ENCODE data around the gene BOLA3.
"Not testable (repeated sequence)": the region's sequence is repeated elsewhere in the genome, so short reads cannot be mapped to it uniquely, and the experiment has no call there.

The BOLA3 gene

DNA sequence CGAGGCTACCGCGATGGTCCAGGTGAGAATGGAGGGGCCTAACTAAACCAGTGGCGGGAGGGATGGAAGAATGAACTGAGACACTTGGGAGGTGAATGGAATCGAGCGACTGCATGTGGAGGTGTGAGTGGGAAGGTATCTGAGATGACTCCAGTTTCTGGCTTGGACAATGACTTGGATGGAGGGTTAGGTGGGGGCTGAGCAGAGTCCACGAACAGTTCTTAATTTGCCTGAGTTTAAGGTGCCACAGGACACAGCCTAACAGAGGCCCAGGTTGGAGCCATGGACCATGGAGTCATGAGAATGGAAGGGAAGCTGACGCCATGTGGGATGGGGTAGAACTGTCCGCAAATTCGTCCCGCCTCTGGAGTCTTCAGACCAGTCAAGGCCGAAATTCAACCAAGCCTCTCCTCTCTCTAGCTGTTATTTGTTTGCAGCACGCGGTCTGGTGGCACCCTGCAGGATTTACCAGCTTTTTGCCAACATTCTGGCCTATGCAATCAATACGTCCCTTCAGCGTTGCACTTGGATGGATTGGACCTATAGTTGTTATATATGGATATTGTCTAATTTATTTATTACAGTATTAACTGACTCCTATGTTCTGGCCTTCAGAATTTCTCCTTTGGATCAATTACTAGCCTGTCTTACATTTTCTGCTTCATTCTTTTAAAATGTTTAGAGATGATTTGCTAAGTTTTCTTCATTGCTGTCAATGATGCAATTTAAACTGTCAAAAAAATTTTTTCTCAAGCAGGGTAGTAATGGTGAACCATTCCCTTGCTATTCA lies 940 bp upstream of the BOLA3 start:
- DNase-seq: no peak

DNA sequence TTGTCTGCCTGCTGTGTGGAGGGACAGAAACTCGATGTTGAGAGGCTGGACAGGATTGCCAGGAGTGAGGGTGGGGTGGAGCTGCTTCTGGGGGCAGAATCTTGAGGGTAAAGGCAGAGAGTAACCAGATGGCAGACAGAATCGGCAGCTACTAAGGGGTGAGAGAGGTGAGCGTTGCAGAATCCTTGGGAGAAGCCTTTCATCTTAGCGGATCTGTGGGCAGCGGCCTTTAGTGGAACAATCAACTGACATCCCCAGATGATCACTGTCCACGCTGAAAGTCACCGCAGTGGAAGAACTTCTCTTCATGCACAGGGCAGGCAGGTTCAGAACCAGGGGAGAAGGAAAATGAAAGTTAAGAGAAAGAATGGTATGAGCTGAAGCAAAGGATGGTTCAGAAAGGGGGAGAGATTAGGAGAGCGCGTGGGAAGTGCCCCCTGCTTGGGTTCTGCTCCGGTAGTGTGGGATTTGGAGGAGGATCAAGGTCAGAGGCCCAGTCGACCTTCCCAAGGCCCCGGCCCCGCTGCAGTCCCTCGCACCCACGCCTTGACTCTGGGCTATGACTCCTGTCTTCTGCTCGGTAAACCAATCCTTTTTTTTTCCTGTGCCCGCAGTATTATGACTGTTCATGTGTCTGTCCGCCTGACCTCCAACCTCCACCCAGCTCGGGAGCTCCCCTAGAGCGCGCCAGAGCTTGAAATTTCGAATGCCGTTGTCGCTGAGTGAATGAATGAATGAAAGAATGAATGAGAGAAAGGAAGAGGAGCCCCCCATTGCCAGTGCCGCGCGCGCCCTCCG lies 584 bp downstream of the BOLA3 start:
- DNase-seq: peak; percentile 16

DNA sequence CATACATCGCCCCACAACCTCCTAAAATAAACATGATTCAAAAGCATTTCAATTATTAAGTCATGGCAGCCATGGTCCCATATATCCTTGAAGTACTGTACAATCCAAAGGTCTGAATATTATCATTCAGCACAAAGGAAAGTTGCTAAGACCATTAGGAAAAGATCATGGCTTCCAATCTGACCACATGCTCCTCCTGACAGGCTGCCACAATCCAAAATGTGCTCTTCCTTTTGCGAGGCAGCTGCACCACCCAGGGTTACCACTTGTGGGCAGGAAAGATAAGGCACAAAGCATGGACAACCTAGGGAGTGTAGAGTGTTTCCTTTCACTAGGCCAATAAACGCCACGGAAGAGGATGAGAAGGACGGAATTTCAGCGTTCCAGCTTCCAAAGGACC lies 5.4 kb downstream of the BOLA3 start:
- DNase-seq: peak; percentile 15

DNA sequence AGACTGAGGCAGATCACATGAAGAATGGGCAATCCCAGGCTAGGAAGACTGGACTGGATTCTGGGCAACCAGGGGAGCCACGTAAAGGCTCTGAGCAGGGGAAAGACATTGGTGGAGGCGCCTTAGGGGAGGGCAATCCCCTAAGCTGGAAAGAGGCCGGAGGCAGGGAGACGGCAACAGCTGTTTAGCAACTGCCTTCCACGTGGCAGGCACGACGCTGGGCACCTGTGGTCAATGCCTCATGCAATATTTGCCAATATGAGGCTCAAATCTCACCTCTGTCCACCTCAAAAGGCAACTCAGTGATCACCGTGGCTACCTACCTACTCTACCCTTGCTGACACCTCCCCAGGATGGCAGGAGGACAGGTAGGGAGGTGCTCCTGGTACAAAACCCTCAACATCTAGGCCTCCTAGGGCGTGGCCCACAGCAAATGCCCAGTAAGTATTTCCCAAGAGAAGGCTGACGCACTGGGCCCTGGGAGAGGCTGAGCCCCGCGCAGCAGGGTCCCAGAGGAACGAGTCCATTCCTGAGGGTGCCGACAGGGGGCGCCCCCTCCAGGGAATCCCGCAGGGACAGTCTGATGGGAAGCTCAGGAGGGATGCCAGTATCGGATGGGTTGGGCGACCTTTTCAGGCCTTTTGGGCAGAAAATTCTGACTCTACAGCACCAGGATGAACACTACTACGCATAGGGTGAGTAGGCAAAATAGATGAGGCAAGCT lies 8.9 kb downstream of the BOLA3 start:
- no peak for DNase-seq

DNA sequence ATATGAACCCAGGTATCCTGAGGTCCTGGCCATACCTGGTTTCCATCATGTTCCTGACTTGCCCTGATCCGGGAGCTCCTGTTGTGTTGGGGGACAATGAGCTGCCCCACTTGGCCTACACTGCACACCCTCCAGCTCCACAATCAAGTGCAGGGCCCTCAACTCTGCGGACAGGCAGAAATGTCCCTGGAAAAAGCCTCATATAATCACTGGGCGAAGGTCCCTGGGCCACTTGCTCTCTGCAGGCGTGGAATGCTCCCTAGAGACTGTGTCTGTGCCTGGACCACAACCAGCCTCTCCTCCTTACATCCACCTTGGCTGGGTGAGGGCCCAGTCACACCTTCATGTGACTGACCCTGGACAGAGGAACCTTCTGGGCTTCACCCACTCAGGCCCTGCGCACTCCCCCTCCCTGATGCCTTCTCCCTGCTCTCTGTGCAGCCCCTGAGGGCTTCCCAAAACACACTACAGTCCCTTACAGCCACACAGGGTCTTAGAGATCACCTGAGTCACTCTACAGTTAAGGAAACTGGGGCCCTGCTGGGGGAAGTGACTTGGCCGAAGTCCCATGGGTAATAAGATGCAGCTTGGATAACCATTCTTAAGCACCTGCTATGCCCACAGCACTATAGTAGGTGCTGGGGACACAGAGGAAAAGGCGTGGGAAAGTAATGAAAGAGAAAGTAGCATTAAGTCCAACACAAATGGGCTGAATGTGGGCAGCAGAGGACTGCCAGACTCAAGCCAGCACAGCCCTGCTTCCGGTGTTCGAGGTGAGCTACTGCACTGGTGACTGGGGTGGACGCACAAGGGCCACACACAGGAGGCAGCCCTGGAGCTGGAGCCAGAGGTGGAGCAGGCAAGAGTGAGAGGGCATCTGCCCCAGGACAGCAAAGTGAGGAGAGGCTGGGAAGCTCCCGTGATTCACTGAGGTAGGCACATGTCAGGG lies 9.8 kb downstream of the BOLA3 start:
- no peak for DNase-seq

DNA sequence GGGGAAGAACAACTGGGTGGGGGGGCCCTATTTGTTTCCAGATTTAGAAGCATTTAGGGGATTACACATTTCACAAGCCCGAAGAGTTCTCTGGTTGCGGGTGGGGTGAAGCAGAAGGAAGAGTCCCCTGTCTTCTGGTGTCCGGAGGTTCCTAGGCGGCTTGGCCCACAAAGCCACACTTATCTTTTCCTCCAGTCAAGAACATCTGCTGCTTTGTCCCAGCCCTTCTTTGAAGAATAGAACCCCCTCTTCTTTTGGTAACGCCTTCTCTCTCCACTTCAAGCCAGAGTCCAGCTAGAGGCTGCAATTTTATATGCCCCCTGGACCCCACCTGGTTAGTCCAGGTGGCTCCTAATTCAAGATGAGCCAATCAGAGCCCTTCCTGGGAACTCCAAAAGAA lies 15.8 kb downstream of the BOLA3 start:
- no peak for DNase-seq

DNA sequence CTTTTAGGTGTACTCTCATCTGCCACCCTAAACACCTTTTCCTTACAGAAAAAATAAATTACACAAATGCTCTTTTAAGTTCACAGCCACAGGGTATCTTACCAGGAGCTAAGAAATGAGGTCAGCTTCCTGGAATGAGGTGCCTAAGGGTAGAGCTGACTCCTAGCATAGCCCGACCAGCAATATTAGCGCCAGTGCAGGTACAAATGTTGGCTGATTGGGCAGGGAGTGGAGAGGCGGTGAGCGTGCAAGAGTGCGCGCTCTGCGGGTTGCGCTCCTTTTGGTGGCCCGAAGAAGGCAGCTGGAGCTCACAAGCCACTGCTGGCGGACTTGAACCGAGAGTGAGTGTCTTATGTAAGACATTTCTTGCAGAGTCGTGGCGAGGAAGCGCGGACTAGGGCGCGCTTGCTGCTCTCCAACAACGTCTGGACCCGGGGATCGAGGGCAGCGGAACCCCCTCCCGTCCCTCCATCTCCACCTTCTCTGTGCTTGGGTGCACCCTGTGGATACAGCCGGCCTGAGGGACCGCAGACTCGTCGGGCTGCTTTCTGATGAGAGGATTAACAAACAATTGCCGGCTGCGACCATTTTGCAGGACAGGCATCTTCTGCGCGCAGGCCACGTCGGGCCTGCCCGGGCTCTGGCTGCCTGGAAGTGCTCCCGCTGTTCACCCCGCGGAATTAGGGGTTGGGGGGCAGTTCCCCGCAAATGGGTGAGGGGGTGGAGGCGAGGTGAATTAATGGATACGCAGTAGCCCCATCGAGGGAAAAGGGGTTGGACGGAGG lies 17.3 kb downstream of the BOLA3 start:
- DNase-seq: no peak

DNA sequence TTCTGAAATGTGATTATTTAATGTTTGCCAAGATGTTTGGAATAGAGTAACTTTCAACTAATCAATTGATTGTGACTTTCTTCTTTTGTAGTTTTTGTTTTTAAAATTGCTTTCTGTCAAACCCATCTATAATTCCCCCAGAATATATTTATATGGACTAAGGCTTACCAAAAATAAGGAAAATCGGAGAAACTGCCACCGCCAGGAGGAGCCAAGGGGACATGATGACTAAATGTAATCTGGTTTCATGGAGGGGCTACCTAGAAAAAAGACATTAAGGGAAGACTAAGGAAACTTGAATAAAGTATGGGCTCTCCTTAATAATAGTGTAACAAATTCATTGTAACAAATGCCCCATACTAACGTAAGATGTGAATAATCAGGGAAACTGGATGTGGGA lies 19.5 kb downstream of the BOLA3 start:
- no peak for DNase-seq

DNA sequence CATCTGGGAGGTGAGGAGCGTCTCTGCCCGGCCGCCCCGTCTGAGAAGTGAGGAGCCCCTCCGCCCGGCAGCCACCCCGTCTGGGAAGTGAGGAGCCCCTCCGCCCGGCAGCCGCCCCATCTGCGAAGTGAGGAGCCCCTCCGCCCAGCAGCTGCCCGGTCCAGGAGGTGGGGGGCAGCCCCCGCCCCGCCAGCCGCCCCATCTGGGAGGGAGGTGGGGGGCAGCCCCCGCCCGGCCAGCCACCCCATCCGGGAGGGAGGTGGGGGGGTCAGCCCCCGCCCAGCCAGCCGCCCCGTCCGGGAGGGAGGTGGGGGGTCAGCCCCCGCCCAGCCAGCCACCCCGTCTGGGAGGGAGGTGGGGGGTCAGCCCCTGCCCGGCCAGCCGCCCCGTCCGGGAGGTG lies 23.8 kb downstream of the BOLA3 start:
- not testable (repeated sequence) for DNase-seq

DNA sequence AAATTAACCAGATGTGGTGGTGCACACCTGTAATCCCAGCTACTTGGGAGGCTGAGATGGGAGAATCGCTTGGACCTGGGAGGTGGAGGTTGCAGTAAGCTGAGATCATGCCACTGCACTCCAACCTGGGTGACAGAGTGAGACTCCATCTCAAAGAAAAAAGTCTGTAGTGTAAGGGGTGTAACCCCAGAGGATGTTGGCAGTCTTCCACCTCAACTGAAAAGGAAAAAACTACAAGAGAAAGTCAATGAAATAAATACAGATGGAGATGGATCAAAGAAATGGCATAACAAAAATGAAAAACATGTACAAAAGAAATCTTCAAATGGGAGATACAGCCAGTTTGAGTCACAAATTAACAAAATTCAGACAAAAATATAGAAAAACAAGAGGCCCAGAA lies 25.9 kb downstream of the BOLA3 start:
- DNase-seq: not testable (repeated sequence)

DNA sequence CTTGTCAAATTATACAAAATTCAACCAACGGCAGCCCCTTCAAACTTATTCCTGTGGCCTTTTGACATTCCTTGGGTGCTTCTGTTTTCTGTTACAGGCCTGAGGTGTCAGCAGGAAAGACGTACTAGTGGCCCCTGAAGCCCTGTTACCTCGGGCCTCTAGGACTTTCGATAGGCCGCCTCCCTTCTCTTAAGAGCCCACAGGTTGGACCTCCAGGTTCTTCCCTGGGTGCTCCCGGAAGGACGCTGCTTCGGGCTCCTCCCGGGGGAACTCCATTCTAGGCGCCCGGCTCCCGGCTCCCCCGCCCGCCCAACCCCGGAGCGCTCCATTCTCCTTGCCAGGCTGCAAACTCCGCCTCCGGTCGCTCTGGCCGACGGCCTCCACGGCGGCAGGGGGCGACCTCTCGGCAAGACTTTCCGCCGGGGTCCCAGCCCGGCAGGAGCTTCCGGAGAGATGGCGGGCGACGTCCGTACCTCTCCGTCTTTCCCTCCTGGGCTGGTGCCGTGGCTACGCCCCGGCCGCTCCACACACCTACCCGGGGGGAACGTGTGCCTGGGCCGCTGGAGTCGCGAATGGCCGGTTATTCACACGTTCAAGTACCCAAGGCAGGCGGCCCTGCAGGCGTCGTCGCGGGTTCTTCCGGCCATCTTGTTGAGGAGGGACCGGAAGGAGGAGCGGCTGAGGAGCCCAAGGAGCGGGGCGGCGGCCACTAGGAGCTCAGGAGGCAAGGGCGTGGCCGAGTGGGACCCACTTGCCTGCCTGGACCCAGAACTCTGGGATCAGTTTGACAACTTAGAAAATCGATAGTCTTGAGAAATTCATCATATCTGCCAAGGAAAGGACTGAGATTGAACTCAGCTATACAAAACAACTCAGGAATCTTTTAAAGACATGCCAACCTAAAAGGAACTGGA lies 27.5 kb downstream of the BOLA3 start:
- peak; percentile 85 for DNase-seq

DNA sequence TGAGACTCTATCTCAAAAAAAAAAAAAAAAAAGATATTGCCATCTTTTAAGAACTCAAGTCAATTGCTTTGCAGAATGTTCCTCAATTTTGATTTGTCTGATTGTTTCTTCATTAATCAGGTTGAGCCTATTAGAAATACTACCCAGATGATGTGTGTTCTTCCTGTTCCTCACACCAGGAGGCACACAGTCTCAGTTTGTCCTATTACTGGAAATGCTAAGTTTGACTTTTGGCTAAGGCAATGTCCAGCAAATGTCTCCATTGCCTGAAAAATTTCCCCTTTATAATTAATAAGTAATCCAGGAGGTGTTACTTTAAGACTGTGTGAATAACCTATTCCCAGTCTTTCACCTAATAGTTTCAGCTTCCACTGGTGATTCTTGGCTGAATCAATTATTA lies 28.4 kb downstream of the BOLA3 start:
- DNase-seq: peak; percentile 17

DNA sequence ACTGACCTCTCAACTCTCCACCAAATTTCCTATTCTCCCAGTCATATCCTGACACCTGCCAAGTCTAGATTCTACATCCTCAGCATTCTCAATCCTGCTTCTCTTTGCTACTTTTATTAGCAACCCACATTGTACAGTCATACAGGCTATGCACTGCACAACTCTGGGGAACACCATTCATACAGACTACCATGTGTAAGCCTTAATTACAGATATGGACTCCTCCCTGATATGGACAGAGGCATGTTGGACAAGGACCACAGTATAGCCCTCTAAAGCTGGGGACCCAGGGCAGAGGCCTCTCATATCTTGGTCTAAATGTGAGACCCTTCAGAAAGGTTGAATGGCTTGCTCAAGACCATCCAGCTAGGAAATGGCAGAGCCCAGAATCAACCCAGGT lies 36.3 kb downstream of the BOLA3 start:
- DNase-seq: no peak

DNA sequence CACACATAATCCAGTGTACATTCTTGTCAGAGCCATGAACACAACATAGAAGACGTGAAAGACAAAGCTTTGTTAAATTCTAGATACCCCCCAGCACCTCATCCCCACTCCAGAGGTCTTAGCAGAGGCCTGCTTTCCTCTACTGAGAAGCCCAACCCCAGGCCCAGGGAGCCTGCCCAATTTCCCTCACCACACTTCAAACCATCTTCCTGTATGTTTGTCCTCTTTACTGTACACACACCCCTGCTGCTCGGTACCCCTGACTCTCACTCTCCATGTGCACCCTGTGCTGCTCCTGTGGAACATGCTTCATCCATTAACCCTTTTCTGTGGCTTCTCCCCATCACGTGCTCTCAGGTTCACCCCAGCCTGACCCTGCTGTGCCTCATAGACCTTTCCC lies 37.2 kb downstream of the BOLA3 start:
- DNase-seq: no peak

DNA sequence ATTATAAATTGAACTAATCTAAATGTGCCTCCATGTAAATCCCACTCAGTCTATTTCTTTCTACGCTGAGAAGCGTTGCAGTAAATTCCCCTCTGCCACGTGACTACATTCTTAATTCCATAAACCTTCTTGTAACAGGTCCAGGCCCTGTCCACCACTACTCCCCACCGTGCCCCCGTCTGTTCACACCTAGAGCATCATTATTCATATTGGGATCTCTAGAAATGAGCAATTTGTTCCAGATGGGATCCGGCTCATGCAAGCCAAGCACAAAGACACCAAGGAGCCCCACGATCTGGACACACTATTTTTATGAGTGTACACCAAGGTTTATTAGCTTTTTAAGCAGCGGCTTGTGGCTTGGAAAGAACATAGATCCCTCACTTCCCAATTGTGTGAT lies 38.2 kb downstream of the BOLA3 start:
- no peak for DNase-seq

DNA sequence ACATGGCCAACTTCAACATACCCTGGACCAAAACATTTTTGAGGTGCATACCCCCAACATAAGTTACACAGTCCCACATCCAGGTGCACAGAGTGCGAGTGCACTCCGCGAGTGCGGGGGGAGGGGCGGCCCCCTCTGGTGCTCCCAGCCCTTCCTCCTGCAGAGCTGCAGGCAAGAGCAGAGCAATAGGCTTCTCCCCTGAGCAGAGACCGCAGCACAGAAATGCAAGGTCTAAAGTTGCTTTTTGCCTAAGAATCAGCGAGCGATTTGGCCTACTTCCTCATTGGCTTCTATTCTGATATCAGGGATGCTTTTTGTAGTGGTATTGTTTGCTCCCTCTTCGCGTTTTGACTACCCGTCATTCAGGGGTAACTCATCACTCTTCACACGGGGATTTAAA lies 40.6 kb downstream of the BOLA3 start:
- DNase-seq: no peak

DNA sequence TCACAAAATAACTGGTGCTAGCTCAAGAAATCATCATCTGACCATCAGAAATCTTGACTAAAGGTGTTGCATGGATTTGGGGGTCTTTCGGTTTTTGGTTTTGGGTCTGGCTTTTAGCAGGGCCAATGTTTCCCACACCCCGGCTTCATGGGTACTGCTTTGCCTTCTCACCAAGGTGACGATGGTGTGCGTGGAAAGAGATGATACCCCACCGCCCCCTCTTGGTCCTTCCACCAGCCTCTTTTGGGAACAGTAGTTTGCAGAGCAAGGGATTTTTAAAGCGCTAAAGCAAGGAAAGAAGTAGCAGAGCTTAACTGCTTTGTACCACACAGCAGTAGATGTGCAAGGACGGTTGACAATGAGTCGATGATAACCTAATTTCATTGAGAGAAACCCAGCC lies 42.3 kb downstream of the BOLA3 start:
- DNase-seq: no peak

DNA sequence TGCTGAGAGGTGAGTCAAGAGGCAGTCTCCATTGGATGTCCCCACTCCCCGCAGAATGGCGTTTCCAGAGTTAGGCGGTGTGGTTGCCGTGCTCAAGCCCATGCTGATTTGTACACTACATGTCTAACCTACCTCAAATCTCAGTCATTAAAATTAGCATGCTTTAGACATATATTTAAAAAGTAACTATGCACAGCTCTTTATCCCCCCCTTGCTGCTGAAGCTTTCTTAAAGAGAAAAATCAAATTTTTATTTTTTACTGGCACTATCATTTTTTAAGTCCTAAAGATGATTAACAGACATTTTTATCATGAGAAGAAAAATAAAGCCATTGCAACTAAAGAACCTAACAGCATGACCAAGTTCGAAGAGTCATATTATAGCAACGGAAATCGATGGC lies 42.9 kb downstream of the BOLA3 start:
- DNase-seq: no peak

DNA sequence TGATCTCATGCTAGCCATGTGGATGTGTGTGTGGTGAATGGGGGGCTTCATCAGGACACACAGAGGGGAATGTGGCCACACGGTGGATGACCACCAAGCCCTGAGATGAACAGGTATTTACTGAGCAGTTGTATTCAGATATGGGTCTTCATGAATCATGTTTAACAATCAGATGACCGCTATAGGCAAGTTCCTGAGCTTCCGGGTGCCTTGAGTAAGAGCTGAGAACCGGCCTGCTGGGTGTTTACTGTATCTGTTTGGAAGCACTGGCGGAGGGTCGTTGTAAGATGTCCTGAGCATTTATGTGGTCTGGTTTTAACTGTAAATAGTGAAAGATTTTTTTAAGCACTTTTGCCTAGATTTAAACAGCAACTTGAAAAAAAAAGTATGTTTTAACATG lies 43.9 kb downstream of the BOLA3 start:
- DNase-seq: no peak

DNA sequence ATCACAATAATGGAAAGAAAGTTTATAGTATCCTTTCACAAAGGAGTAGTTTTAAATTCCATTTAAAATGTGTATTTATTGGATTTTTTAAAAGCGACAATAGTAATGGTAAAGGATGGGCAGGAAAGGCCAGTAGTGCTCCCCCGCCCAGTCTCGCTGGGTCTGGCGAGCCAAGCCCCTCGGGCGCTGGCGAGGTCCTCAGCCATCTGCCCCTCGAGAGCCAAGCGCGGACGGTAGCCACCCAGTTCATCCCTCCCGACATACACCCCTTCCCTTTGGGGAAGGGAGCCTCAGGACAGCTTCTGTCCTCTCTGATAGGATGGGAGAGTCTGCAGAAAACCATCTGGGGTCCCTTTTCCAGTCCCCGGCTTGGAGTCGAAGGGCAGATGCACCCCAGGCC lies 45.2 kb downstream of the BOLA3 start:
- DNase-seq: no peak
